GM19455 (cell line): ENCODE measurements around the gene PLEKHN1.
"Not testable (repeated sequence)": the region's sequence is repeated elsewhere in the genome, so short reads cannot be mapped to it uniquely, and the experiment has no call there.

Experiments used
- ATAC-seq: cut with Tn5 transposase; IDR thresholded peaks from one replicate; pipeline ENCODE4 v1.9.1; 2021; ENCODE audit not compliant: unreplicated experiment

PLEKHN1 gene

GRCh38 chr1:941588-942383 lies 24.5 kb upstream of the PLEKHN1 start:
- no peak for ATAC-seq

DNA sequence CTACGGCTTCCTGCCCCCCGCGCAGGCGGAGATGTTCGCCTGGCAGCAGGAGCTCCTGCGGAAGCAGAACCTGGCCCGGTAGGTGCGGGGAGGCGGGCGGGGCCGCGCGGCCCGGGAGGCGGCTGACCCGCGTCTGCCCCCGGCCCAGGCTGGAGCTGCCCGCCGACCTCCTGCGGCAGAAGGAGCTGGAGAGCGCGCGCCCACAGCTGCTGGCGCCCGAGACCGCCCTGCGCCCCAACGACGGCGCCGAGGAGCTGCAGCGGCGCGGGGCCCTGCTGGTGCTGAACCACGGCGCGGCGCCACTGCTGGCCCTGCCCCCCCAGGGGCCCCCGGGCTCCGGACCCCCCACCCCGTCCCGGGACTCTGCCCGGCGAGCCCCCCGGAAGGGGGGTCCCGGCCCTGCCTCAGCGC lies 23.9 kb upstream of the PLEKHN1 start:
- ATAC-seq = no peak

GRCh38 chr1:942864-943533 lies 23.3 kb upstream of the PLEKHN1 start:
- ATAC-seq = no peak

- no peak for ATAC-seq
Measured at GRCh38 chr1:943545-944340, 22.5 kb upstream of the PLEKHN1 start.

DNA sequence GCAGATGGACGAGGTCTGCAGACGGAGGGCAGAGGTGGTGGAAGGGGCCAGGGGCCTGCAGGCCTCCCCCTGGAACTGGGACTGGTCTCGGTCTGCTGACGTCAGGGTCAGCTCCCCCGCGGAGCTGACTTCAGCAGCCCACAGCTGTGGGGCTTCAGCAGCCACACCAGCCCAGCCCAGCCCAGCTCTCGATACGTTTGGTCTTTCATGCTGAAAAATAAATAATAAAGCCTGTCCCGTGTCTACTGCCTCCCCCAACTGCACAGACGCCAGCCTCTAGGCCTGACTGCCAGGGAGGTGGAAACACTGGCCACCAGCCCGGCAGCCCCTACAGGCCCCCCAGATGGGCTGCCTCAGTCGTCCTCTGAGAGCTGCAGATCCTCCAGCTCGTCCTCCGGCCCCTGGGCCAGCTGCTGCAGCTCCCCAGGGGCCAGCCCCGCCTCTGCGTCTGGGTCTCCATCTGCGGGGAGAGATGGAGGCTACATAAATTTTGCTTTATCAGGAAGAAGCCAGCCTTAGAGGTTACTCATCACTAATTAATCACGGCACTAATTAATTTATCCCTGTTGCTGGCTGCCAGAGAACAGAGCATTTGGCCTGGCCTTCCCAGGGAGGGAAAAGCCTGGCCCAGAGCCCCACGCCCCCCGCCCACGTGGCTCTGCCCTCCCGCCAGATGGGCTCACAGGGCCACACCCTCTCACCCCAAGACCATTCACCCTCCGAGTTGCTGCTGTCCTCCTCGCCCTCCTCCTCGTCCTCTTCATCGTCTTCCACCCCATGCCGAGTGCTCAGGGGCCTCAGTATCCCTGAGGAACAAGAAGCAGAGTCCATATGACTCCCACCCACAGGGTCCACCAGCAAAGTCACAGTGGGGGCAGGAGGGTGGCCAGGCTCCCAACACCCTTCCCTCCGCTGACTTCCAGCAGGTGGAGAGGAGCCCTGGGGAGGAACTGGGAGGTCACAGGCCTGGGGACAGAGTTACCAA lies 21.6 kb upstream of the PLEKHN1 start:
- ATAC-seq = no peak

- ATAC-seq = no peak
Measured at GRCh38 chr1:945688-946556, 20.4 kb upstream of the PLEKHN1 start.

GRCh38 chr1:946811-947210 lies 19.5 kb upstream of the PLEKHN1 start:
- ATAC-seq = not testable (repeated sequence)

DNA sequence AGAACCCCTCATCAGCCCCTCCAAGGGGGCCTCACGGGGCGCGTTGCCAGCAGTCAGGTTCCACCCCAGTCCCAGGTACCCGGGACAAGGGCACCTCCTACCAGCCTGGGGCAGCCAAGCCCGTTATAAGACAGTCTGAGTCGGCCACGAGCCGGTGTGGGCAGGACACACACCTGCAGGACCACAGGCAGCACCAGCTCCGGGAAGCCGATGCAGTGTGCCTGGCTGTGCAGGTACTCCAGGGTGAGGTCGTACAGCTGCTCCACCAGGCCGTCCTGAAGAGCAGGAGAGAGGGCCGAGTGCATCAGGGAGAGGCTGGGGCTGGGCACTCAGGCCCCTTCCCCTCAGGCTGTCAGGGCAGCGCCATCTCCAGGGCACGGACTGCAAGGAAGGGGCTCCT lies 18.3 kb upstream of the PLEKHN1 start:
- ATAC-seq = no peak

DNA sequence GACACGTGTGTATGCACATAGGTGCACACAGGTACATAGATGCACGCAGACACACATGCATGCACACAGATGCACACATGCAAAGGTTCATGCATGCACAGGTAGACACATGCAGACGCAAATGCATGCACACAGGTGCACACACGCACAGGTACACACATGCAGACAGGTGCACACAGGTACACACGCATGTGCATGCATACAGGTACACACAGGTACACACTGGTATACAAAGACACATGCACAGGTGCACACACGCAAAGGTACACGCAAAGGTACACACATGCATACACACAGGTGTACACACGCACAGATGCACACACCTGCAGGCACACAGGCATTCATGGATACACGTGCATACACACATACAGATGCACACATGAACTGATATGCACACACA lies 16.0 kb upstream of the PLEKHN1 start:
- no peak for ATAC-seq

GRCh38 chr1:950881-951280 lies 15.4 kb upstream of the PLEKHN1 start:
- no peak for ATAC-seq

GRCh38 chr1:951364-951763 lies 14.9 kb upstream of the PLEKHN1 start:
- ATAC-seq = no peak

DNA sequence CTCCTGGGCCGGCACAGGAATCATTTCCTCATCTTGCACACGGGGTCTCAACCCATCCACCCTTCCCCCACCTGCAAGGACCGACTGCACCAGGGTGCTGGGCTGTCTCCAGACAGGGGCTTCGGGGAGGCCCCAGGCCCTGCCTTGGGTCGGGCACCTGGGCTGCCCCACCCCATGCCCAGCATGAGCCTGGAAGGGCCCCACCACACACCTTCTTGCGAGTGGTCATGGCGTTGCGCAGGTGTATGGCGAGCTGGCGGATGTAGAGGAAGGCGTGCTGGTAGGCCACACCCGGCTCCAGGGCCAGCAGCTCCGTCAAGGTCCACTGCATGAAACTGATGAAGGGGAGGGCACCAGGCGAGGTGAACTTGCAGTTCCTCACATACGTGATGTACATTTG lies 14.1 kb upstream of the PLEKHN1 start:
- no peak for ATAC-seq

GRCh38 chr1:952603-953002 lies 13.7 kb upstream of the PLEKHN1 start:
- no peak for ATAC-seq

GRCh38 chr1:953524-954320 lies 12.6 kb upstream of the PLEKHN1 start:
- no peak for ATAC-seq

- ATAC-seq = no peak
Measured at GRCh38 chr1:954927-955326, 11.4 kb upstream of the PLEKHN1 start.

- ATAC-seq = no peak
Measured at GRCh38 chr1:955474-955873, 10.8 kb upstream of the PLEKHN1 start.

DNA sequence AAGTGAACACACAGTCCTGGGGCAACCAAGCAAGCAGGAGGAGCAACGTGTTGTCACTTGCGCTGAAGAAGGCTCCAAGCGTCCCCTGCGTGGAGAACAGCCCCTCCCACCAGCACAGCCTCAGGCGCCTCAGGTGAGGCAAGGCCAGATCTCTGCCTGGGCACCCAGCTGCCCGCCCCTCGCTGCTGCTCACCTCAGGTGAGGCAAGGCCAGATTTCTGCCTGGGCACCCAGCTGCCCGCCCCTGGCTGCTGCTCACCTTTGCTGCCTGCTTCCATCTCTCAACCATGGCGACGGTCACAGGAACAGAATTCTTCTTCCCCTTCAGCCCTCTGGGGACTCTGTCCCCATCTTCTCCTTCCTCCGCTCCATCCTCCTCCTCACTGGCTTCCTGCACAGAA lies 9.6 kb upstream of the PLEKHN1 start:
- no peak for ATAC-seq

DNA sequence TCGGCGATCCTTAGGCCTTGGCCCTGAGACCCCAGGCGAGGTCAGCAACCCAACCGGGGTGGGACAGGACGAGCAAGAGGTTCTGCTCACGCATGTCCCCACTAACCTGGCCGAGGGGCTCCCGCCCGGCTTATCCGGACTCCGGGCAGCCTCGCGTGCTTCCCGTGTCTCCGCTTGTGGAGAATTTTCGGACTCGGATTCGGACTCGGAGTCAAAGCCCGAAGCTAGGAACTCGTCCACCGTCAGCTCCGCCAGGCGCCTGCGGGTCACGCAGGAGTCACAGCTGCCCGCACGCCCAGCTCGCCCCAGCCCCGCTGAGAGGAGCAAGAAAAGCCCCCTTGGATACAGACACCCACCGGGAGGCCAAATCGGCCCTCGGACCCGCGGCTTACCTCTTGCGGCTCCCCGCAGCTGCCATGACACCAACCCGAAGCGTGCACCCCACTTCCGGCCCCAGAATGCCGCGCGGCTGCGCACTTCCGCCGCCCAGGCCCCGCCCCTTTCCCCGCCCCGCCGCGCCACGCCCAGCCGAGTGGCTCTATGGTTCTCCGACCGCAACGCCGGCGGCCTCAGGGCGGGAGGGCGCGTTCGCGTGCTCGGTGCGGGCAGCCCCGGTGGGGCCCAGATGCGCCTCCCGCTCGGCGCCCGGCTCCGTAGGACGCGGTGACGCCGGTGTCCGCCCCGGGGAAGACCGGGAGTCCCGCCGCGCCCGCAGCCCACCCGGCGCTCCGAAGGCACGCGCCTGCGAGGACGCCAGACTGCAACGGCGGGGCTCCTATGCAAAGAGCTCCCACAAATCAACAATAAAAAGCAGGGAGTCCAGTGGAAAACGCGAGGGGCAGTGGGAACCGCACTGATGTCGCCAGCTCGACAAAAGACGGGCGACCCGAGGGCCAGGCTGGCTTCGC lies 7.2 kb upstream of the PLEKHN1 start, which contains the start of gene NOC2L:
Gene NOC2L, minus strand, starts transcription at position 434 of the 908 bp plus-strand sequence. Its CDS starts 16 bp downstream, at position 418.
- ATAC-seq = peak; percentile 63
